GOT3 (cell line): Measurements from ENCODE around the gene NUFIP1.
"Not testable (repeated sequence)": the region's sequence is repeated elsewhere in the genome, so short reads cannot be mapped to it uniquely, and the experiment has no call there.

Experiments
- DNase-seq: peaks from one replicate; lab custom pipeline; 2025; ENCODE audit warnings: mixed read lengths; lab: John Stamatoyannopoulos, UW

Gene NUFIP1

DNA sequence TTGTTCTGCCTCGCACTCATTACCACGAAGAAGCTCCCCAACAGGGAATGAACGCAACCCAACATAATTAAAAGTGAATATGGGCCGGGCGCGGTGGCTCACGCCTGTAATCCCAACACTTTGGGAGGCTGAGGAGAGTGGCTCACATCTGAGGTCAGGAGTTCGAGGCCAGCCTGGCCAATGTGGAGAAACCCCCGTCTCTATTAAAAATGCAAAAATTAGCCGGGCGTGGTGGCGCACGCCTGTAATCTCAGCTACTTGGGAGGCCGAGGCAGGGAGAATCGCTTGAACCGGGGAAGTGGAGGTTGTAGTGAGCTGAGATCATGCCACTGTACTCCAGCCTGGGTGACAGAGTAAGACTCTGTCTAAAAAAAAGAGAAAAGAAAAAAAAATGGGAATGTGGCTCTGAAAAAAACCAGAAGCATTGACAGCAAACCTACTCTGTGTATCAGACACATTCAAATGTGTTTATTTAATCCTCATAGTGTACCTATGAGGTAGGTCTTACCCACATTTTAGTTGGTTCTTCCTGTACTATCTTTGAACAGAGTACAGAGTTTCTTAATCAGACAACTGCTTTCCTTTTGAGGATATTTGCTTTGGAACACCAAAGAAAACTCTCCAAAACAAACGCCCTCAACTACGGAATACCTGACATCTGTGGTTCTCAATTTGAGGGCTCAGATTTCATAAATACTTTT, 70.0 kb downstream of the NUFIP1 start:
- DNase-seq, result no peak

DNA sequence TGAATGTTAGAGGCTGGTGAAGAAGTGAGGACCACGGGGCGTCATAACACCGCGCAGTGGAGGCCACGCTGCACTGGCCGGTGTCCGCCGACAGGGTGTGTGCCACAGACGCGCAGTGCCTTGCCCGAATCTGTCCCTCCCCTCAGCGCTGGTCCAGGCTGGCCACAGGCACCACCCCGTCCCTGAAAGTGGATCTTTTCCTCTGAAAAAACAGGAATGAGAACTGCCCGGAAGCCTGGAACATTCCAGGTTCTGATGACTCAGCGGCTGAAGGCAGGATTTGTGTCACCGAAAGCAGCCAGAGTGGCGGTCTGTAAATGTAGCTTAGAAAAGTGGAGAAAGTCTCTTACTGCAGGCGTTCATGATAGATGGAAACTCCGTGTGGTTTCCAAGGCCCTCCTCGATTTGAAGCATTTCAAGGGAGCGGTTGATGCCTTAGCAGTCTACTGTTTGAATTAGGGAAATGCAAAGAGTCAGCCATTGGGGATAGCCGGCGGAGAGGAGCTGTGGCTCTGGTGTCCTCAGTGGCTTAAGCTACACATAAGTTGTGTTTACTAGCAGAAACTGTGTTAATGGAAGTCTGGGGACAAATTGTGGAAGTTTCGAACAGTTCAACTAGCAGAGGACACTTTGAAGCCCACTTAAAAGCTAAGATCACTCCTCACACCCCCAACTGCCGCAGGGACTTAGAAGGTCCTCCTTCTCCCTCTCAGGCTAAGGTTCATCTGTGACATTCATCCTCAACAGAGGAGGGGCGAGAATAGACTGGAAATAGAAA, 70.8 kb downstream of the NUFIP1 start:
- peak; percentile 86 for DNase-seq

DNA sequence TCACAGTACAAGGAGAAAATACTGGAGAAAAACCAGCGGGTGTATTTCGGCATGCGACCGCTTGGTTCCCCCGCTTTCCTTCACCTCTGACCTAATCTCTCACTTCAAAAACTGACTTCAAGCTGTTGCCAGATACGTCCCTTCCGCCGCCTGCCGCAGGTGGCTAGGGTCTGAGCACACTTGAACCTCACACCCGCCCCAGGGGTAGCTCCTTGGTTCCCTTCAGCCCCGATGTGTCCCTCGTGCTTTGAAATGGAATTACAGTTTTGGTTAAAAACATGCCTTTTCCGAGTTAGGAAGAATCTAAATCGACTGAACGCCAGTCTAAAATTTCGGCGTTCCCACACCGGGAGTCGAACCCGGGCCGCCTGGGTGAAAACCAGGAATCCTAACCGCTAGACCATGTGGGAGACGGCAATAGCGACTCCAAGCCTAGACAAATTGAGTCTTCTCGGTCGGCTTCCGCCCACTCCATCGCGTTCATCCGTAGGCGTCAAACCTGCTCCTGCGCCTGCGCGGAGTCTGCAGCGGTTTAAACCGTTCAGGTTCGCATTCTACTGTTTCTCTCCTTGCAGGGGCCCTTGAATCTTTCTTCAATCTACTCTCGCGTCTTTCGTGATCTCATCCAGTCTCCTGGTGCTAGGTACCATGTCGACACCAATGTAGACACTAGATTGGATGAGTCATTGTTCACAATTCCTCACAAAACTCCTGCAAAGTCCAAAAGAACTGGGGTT, 71.5 kb downstream of the NUFIP1 start:
- peak; percentile 98 for DNase-seq

DNA sequence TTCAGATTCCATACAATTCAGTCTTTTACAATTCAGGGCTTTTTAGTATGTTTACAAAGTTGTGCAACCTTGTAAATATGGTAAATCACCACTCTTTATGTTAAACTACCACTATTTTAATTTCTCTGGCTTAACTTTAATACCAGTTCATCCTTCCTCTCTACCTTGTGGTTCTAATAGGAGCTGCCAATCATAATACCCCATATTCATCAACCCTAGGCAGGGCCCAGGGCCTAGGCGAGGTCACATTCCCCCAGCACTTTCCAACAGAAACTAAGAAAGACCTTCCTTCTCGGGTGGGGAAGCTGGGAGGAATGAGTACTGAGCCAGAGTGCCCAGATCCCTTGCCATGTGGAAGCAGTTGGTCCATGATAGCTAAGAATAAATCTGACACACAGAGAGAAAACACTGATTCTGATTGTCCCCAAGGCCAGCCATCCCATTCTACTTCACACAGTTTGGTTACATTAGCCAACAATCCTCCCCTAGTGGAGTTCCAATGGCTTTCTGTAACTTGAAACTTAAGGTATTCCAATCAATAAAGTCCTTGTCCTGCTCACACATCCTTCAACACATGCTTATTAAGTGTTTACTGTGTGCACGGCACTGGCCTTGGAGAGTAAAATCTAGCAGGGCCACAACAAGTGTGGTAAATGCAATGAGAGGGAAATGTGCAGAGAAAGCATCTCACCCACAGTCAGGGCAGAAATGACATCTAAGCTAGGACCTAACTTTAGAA, 76.8 kb downstream of the NUFIP1 start:
- no peak for DNase-seq

- DNase-seq, result no peak
These were observed 80.6 kb downstream of the NUFIP1 start for GRCh38 chr13:44908712-44909111.

GRCh38 chr13:44908266-44908665, 81.0 kb downstream of the NUFIP1 start:
- no peak for DNase-seq

DNA sequence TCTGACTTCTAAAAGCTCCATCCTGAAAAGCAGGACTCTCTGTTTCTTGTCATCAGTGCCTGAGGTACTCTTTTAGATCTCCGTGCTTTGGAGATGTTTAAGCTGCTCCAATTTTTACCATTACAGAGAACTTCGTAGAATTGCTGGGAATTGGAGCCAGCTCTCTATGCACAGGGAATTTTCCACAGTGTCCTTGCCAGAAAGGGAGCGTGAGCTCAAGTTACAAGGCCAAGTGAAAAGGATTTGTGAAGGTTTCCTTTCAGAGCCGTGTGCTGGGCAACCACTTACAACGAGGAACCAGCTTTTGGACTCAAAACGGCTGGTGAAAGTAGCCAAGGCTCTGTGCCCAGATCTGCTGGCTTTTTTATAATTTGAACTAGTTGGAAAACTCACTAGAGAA, 82.6 kb downstream of the NUFIP1 start:
- no peak for DNase-seq

DNA sequence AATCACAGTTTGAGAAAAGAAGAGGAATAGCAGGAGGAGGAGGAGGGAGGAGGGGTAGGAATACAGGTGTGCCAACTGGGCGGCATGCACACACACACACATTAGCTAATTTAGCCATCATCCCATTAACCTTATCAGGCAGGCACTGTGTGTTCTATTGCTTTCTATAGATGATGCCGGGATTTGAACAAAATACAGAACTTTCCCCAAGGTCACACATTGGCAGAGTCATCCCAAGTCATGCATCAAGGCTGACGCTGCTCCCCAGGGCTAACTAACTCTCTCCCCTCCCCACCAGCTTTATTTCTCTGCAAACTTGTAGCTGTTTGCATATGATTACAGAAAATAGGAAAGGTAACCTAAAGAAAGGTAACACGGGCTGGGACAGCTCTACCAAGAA, 83.0 kb downstream of the NUFIP1 start:
- no peak for DNase-seq

- DNase-seq, result no peak
These were observed 83.7 kb downstream of the NUFIP1 start for GRCh38 chr13:44905556-44905955.

GRCh38 chr13:44904967-44905366, 84.3 kb downstream of the NUFIP1 start:
- peak; percentile 50 for DNase-seq

DNA sequence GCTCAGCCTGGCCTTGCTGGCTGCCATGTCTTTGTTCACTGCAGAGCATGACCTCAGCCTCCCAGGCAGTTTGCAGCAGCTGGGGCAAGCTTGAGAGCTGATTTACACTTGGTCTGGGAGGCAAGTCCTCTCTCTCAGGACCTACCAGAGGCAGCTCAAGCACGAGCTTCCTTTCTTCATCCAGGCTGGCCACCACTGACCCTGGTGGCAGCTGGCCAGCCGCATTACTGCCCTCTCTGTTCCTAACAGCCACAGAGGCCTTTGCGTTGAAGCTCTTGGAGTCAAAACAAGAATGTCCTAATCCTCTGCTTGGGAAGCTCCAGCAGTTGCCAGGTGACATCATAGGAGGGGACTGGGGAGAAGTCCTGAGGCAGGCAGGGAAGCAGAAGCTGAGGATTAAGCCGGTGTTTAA, 85.7 kb downstream of the NUFIP1 start:
- DNase-seq, result peak; percentile 30

DNA sequence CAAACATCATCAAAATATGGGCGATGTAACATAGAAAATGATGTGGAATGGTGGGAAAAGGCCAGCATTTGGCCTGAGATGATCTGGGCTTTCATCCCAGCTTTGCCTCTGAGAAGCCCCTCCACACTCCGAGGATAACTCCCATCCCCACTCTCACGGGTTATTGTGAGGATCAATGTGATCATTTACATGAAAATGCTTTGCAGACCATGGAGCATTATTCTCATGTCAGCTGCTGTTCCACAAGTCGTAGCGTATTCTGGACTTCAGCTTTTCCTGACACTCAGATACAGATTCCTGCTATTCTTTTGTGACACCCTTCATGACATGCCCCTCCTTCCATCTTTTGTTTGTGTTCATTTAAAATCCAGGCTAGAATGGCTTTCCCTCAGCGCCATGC, 86.5 kb downstream of the NUFIP1 start:
- no peak for DNase-seq

- DNase-seq, result no peak
These were observed 89.3 kb downstream of the NUFIP1 start for GRCh38 chr13:44899967-44900366.

- not testable (repeated sequence) for DNase-seq
These were observed 91.0 kb downstream of the NUFIP1 start for GRCh38 chr13:44898308-44898707.

DNA sequence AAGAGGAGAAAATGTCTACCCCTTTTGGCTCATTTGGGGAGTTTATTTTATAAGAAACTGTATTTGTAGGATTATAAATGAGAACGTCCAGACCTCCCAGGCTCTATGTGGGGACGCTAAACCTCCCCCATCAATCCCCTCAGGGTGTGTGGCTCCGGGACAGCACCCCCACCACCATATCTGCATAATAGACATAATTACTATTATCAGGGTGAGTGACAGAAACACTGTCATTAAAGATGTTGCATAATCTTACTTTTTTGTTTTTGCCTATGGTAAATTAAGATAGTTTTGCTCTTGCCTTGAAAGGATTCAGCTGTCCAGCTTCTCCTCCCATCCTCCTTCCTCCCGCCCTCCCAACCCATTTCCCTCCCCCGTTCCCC, 93.3 kb downstream of the NUFIP1 start:
- DNase-seq, result no peak

DNA sequence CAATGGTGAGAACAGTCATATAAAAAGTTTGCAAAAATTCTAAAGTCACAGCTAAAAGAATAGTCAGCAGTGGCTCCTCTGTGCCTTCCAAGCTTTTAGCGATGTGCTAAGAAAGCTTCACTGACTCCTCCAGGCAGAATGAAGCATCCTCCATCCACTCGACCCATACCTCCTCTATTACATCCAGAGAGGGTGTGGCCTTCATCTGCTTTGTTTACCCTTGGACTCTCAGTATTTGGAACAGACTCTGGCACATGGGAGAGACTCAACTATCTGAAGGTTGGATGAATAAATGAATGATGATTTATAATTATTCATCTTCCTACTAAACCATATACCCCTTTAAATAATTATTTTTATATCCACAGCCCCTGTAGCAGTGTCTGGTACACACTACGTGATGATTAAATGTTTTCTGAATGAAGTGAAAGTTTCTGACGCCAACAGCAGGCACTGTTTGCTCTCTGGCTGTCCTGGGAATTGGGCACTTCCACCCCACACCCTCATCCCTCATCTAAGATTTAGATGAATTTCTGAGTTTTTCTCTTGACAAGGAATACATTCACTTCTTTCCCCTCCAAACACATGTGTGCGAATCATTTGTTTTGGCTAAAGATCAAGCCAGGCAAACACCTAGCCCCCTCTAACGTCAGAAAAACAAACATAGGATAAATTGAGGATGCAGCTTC, 93.9 kb downstream of the NUFIP1 start:
- DNase-seq, result no peak

DNA sequence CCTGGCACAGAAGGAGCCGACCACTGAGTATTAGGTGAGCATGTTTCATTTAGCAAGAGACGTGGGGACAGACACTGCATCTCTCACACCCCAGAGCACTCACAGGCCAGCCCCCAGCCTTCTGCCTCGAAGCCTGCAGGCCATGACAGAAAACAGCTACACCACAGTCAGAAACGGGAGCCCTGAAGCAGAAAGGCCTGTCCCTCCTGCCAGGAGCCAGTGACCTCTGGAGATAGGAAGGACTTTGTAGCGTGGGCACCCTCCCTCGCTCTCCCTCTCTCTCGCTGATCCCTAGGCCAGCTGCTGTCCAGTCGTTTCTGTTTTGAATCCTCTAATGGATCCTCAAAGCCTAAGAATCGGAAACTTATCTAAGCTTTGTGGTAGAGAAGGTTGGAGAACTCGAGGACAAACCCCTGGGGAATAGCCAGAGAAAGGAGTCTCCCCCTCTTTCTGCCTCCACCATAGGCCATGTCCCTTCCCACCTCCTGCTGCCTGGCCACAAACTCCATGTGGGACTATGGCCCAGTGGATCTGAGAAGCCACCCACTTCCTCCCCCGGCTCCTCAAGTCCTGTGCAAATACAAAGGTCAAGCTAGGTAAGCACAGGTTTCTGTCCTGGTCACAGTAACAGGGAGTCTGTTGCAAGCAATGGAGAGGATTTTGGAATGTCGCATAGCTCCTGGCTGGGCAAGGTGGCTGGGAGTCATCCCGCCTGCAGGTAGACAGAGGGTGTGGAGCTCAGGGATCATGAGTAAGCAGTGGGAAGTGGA, 95.1 kb downstream of the NUFIP1 start:
- no peak for DNase-seq
